Activated CD8-positive, alpha-beta T cell treated with anti-CD3 and anti-CD28 coated beads for 36 hours (primary cell): ENCODE data around the gene NFXL1. TPM values are rescaled to one million over a fixed set of nuclear protein-coding genes. Genes with fewer than 3 reads are reported as not detected.

Experiments used
- ATAC-seq: fragments of 200-7000 bp; cut with Tn5 transposase; one replicate; pipeline ENCODE4 v1.10.0; 2021; ENCODE audit warnings: mild to moderate bottlenecking, moderate library complexity
- CTCF ChIA-PET: fragments of 350-600 bp; sonication (Branson Sonifier 250); formaldehyde crosslinking; loops from one replicate; lab custom pipeline; 2021; ENCODE audit warnings: antibody characterized with exemption; lab: Charles Lee
- POLR2A ChIA-PET: fragments of 350-600 bp; sonication (Branson Sonifier 250); formaldehyde crosslinking; loops from one replicate; lab custom pipeline; 2021; ENCODE audit warnings: antibody characterized with exemption; lab: Charles Lee
- DNase-seq: peaks from one replicate; pipeline ENCODE4 v3.0.0-alpha.2; 2020
- H3K27ac Mint-ChIP-seq: one replicate; pipeline ENCODE4 v1.8.0; 2021; ENCODE audit warnings: mild to moderate bottlenecking, mixed read lengths
- H3K27me3 Mint-ChIP-seq: one replicate; pipeline ENCODE4 v1.8.0; 2021; ENCODE audit warnings: mixed read lengths
- H3K36me3 Mint-ChIP-seq: one replicate; pipeline ENCODE4 v1.8.0; 2021; ENCODE audit warnings: low read depth, mixed read lengths
- H3K4me1 Mint-ChIP-seq: one replicate; pipeline ENCODE4 v1.8.0; 2021; ENCODE audit warnings: low read depth, mixed read lengths
- H3K4me3 Mint-ChIP-seq: one replicate; pipeline ENCODE4 v1.8.0; 2021; ENCODE audit warnings: mild to moderate bottlenecking, moderate library complexity, mixed read lengths
- H3K9me3 Mint-ChIP-seq: one replicate; pipeline ENCODE4 v1.8.0; 2021; ENCODE audit warnings: mixed read lengths
- CTCF ChIP-seq: fragments of 200-600 bp; IDR thresholded peaks from one replicate; pipeline ENCODE4 v1.8.0; 2022; ENCODE audit warnings: antibody characterized with exemption, mild to moderate bottlenecking
- intact Hi-C: fragments of 100-400 bp; cut with micrococcal nuclease; formaldehyde crosslinking; loops from one replicate; pipeline ENCODE4 v1.10.0; 2022
- total RNA-seq, 2 experiments: library from RNA; stranded (reverse); gene quantifications; one replicate each; pipeline ENCODE4 v1.2.3, GENCODE V29; 2021

Gene NFXL1
- total RNA-seq, 2 experiments from 2014 or later = 14.0 to 14.5 TPM

- peaks cover 17% of the 10 kb centered on the region for H3K4me1 Mint-ChIP-seq
- no peaks in the 10 kb centered on the region for H3K27me3 Mint-ChIP-seq
- POLR2A ChIA-PET = no interaction called here
- H3K27ac Mint-ChIP-seq = no peak overlapping the region
- ATAC-seq (no peak), DNase-seq (no peak)
- no peak overlapping the region for H3K4me3 Mint-ChIP-seq
- CTCF ChIA-PET = no interaction called here
- no peaks in the 10 kb centered on the region for H3K9me3 Mint-ChIP-seq
- TF ChIP-seq CTCF = no peak
- intact Hi-C loops = no loop called here
- peaks cover 54% of the 10 kb centered on the region for H3K36me3 Mint-ChIP-seq
These were observed 38.1 kb downstream of the NFXL1 start for GRCh38 chr4:47876310-47876709.

- CTCF ChIA-PET = interaction anchor here (0.8 to 1.6 kb wide), 2 partner anchors 19 to 128 kb away, joined by 3 read pairs; no protein-coding TSS in a partner anchor
- H3K36me3 Mint-ChIP-seq = peaks cover 66% of the 10 kb centered on the region
- intact Hi-C loops = no loop called here
These were observed 40.4 kb downstream of the NFXL1 start for GRCh38 chr4:47873877-47874541.

GRCh38 chr4:47863486-47863885, 50.9 kb downstream of the NFXL1 start:
- ATAC-seq (no peak), DNase-seq (no peak)
- Mint-ChIP-seq H3K4me1 (peaks cover 2% of the 10 kb centered on the region), H3K36me3 (peaks cover 29% of the 10 kb centered on the region), H3K4me3 (no peak overlapping the region), H3K27ac (no peak overlapping the region), H3K27me3 (no peaks in the 10 kb centered on the region), H3K9me3 (no peaks in the 10 kb centered on the region)
- TF ChIP-seq CTCF = no peak
- POLR2A ChIA-PET = no interaction called here
- intact Hi-C loops = no loop called here
- CTCF ChIA-PET = no interaction called here

More at GRCh38 chr4:47873877-47874541, 40.4 kb downstream of the NFXL1 start:
- DNase-seq (no peak), ATAC-seq (peak; percentile 92)
- peak overlapping the region; percentile 80 for H3K27ac Mint-ChIP-seq
- no peaks in the 10 kb centered on the region for H3K9me3 Mint-ChIP-seq
- POLR2A ChIA-PET = no interaction called here
- no peaks in the 10 kb centered on the region for H3K27me3 Mint-ChIP-seq
- peaks cover 17% of the 10 kb centered on the region for H3K4me1 Mint-ChIP-seq
- H3K4me3 Mint-ChIP-seq = no peak overlapping the region
- TF ChIP-seq CTCF = no peak

- Mint-ChIP-seq H3K9me3 (no peaks in the 10 kb centered on the region), H3K36me3 (peaks cover 23% of the 10 kb centered on the region), H3K27ac (no peak overlapping the region), H3K27me3 (no peaks in the 10 kb centered on the region), H3K4me1 (peaks cover 2% of the 10 kb centered on the region), H3K4me3 (no peak overlapping the region)
- ATAC-seq (no peak), DNase-seq (no peak)
- TF ChIP-seq CTCF = no peak
- intact Hi-C loops = no loop called here
- CTCF ChIA-PET = no interaction called here
- POLR2A ChIA-PET = no interaction called here
These were observed 52.1 kb downstream of the NFXL1 start for GRCh38 chr4:47862297-47862696.

- H3K27ac Mint-ChIP-seq = no peak overlapping the region
- POLR2A ChIA-PET = no interaction called here
These were observed 54.1 kb downstream of the NFXL1 start for GRCh38 chr4:47860305-47860704.

More at GRCh38 chr4:47860305-47860704, 54.1 kb downstream of the NFXL1 start:
- H3K36me3 Mint-ChIP-seq = peaks cover 19% of the 10 kb centered on the region
- DNase-seq (no peak), ATAC-seq (no peak)
- no peaks in the 10 kb centered on the region for H3K27me3 Mint-ChIP-seq
- intact Hi-C loops = no loop called here
- CTCF ChIA-PET = no interaction called here
- peaks cover 2% of the 10 kb centered on the region for H3K4me1 Mint-ChIP-seq
- TF ChIP-seq CTCF = no peak
- no peak overlapping the region for H3K4me3 Mint-ChIP-seq
- no peaks in the 10 kb centered on the region for H3K9me3 Mint-ChIP-seq
